GM12865 (cell line): ENCODE measurements around the gene UBR1.
A peak's percentile ranks its signal among the peaks of the same experiment; 100 is the strongest.

Source experiments
- DNase-seq: peaks from one replicate; pipeline ENCODE4 v3.0.0; 2010; ENCODE audit warnings: low read depth
- H3K4me3 ChIP-seq: 2 replicates; pipeline ENCODE4 v1.5.1; 2011; ENCODE audit warnings: mild to moderate bottlenecking, low read depth, low read length, control low read depth
- CTCF ChIP-seq: IDR thresholded peaks from 2 replicates; pipeline ENCODE4 v1.5.1; 2011; ENCODE audit warnings: low read length, control low read depth, low read depth, inconsistent platforms; ENCODE audit not compliant: insufficient read depth; ENCODE audit errors: missing control alignments

Gene UBR1

GRCh38 chr15:43091859-43092258, 14.0 kb downstream of the UBR1 start:
- no peak for DNase-seq
- H3K4me3 ChIP-seq = no peak overlapping the region
- TF ChIP-seq CTCF = no peak

GRCh38 chr15:43086551-43086950, 19.3 kb downstream of the UBR1 start:
- DNase-seq = peak; percentile 31
- H3K4me3 ChIP-seq = no peak overlapping the region
- no peak for TF ChIP-seq CTCF

- TF ChIP-seq CTCF = no peak
- no peak overlapping the region for H3K4me3 ChIP-seq
- no peak for DNase-seq
Observed at GRCh38 chr15:43085921-43086320, 19.9 kb downstream of the UBR1 start.

- no peak for TF ChIP-seq CTCF
- DNase-seq = no peak
- no peak overlapping the region for H3K4me3 ChIP-seq
Observed at GRCh38 chr15:43082509-43082908, 23.3 kb downstream of the UBR1 start.

GRCh38 chr15:43081283-43081682, 24.6 kb downstream of the UBR1 start:
- H3K4me3 ChIP-seq = no peak overlapping the region
- DNase-seq = no peak
- no peak for TF ChIP-seq CTCF

GRCh38 chr15:43071451-43071850, 34.4 kb downstream of the UBR1 start:
- no peak for DNase-seq
- TF ChIP-seq CTCF = no peak
- H3K4me3 ChIP-seq = no peak overlapping the region

GRCh38 chr15:43070893-43071292, 34.9 kb downstream of the UBR1 start:
- H3K4me3 ChIP-seq = no peak overlapping the region
- no peak for DNase-seq
- no peak for TF ChIP-seq CTCF
